ENCODE measurements around the gene TMEM141. TPM values are rescaled to one million over a fixed set of nuclear protein-coding genes. Genes with fewer than 3 reads are reported as not detected.

The TMEM141 gene
- total RNA-seq, 1 donor from 2014 or later = 19.9 TPM

DNA sequence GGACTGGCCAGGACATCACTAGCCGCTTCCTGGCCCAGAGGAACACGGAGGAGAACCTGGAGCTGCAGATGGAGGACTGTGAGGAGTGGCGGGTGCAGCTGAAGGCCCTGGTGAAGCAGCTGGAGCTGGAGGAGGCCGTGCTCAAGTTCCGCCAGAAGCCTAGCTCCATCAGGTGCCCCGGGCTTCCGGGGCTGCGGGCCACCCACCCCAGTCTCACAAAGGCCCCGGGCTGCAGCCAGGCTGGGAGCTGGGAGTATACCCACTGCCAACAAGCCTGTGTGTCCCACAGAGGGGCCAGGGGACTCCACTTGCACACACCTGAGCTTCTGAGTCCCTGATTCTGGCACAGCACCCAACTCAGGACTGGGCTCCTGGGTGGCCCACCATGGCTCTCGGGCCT, 14.9 kb downstream of the TMEM141 start:
- H3K36me3 ChIP-seq = peaks cover 3% of the 10 kb centered on the region
- no peak overlapping the region for H3K27ac ChIP-seq
- H3K4me2 ChIP-seq = no peak overlapping the region
- peaks cover 15% of the 10 kb centered on the region for H3K36me3 Mint-ChIP-seq
- H3K4me1 Mint-ChIP-seq = peaks cover 40% of the 10 kb centered on the region
- H3K79me2 ChIP-seq (ENCODE audit: low read depth) = peaks cover 32% of the 10 kb centered on the region
- peaks cover 16% of the 10 kb centered on the region for H3K27me3 Mint-ChIP-seq (ENCODE audit: insufficient read depth, low read depth)
- no peak overlapping the region for H3K27ac Mint-ChIP-seq
- no peak for DNase-seq (ENCODE audit: low spot score)
- no peak overlapping the region for H3K9ac ChIP-seq
- peaks cover 5% of the 10 kb centered on the region for H3K27me3 ChIP-seq
- no peak overlapping the region for H3K4me3 ChIP-seq
- no peak for TF ChIP-seq EZH2 (IDR thresholded peaks at IDR 0.05)
- H3K4me1 ChIP-seq = peaks cover 29% of the 10 kb centered on the region
- H3K9me3 Mint-ChIP-seq = peaks cover 2% of the 10 kb centered on the region
- no peaks in the 10 kb centered on the region for H3K9me3 ChIP-seq (ENCODE audit: low read depth)
- peaks cover 11% of the 10 kb centered on the region for H3F3A ChIP-seq (ENCODE audit: low read depth)
- no peak overlapping the region for H2AFZ ChIP-seq (replicated peaks)
- H4K20me1 ChIP-seq (ENCODE audit: low read depth) = peaks cover 27% of the 10 kb centered on the region
- H3K4me3 Mint-ChIP-seq = peak overlapping the region; percentile 91

DNA sequence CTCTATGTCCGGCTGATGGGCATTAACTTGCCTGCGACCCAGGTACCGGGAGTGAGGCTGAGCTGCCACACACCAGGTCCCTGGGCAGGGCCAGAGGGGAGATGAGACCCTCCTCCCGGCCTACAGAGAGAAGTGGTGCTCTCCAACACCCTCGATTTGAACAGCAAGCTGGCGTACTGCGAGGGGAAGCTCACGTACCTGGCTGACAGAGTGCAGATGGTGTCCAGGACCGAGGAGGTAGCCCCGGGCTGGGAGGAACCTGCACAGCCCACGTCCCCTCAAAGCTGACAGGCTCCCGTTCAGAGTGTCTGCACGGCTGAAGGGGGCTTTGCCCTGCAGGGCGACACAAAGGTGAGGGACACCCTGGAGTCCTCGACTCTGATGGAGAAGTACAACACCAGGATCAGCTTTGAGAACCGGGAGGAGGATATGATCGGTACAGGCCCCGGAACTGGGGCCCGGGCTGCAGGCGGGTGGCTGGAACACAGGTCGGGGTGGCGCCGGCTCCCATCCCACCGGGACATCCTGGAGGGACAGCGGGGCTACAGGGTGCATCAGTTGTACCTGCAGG, 15.6 kb downstream of the TMEM141 start:
- Mint-ChIP-seq H3K4me1 (peaks cover 37% of the 10 kb centered on the region), H3K36me3 (peaks cover 16% of the 10 kb centered on the region), H3K9me3 (peaks cover 2% of the 10 kb centered on the region), H3K27ac (no peak overlapping the region), H3K27me3 (ENCODE audit: insufficient read depth, low read depth) (peaks cover 13% of the 10 kb centered on the region), H3K4me3 (peak overlapping the region; percentile 91)
- Histone ChIP-seq H3K27me3 (peaks cover 5% of the 10 kb centered on the region), H3K79me2 (ENCODE audit: low read depth) (peaks cover 38% of the 10 kb centered on the region), H3K9ac (no peak overlapping the region), H3K36me3 (peaks cover 3% of the 10 kb centered on the region), H4K20me1 (ENCODE audit: low read depth) (peaks cover 33% of the 10 kb centered on the region), H3K27ac (no peak overlapping the region), H3F3A (ENCODE audit: low read depth) (peaks cover 5% of the 10 kb centered on the region), H2AFZ (replicated peaks) (no peak overlapping the region), H3K9me3 (ENCODE audit: low read depth) (no peaks in the 10 kb centered on the region), H3K4me1 (peaks cover 25% of the 10 kb centered on the region), H3K4me2 (peak overlapping the region; percentile 92), H3K4me3 (peak overlapping the region; percentile 100)
- no peak for TF ChIP-seq EZH2phosphoT487 (IDR thresholded peaks at IDR 0.05)
- TF ChIP-seq, protein P1, sequence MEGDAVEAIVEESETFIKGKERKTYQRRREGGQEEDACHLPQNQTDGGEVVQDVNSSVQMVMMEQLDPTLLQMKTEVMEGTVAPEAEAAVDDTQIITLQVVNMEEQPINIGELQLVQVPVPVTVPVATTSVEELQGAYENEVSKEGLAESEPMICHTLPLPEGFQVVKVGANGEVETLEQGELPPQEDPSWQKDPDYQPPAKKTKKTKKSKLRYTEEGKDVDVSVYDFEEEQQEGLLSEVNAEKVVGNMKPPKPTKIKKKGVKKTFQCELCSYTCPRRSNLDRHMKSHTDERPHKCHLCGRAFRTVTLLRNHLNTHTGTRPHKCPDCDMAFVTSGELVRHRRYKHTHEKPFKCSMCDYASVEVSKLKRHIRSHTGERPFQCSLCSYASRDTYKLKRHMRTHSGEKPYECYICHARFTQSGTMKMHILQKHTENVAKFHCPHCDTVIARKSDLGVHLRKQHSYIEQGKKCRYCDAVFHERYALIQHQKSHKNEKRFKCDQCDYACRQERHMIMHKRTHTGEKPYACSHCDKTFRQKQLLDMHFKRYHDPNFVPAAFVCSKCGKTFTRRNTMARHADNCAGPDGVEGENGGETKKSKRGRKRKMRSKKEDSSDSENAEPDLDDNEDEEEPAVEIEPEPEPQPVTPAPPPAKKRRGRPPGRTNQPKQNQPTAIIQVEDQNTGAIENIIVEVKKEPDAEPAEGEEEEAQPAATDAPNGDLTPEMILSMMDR (IDR thresholded peaks at IDR 0.05) = no peak
- DNase-seq (ENCODE audit: low spot score) = no peak

DNA sequence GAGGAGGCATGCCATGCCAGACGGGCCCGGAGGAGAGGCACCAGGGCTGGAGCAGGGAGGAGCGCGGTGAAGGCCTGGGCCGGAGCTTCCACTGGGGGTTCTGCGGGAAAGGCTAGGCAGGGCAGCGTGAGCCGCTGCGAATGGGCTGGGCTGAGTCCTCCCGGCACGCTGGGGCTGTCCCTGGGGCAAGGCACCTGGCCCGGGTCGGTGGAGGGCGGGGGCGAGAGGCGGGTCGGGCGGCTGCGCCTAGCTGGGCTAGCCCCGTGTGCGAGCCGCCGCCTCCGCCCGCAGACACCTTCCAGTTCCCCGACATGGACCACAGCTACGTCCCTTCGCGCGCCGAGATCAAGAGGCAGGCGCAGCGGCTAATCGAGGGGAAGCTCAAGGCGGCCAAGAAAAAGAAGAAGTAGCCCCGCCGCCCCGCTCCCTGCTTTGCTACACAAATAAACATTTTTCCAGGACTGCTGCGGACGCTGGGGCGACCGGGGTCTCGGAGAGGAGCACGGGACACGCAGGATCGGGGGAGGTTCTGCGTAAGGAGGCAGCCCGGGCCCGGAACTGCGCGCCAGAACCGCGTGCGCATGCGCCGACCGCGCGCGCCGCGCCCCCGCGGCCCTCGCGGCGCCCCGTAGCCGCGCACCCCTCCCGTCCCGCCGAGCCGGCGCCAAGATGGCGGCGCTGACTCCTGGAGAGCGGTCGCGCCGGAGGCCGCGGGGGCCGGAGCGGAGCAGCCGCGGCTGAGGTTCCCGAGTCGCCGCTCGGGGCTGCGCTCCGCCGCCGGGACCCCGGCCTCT, 16.3 kb downstream of the TMEM141 start, which contains the start of gene RABL6:
Gene RABL6 (plus strand): TSS at position 668 of the 794 bp plus-strand sequence. CDS start 249 bp downstream, outside the sequence.
- peak within 1 kb of the TSS; percentile 92 for H3K4me2 ChIP-seq
- peak within 1 kb of the TSS; percentile 100 for H3K4me3 ChIP-seq
- H3K79me2 ChIP-seq (ENCODE audit: low read depth) = peaks cover 46% of the 10 kb centered on the region
- peak within 1 kb of the TSS; percentile 61 for H3K27ac ChIP-seq
- Mint-ChIP-seq H3K4me3 (peak within 1 kb of the TSS; percentile 91), H3K27ac (peak within 1 kb of the TSS; percentile 13), H3K9me3 (peaks cover 2% of the 10 kb centered on the region), H3K36me3 (peaks cover 16% of the 10 kb centered on the region), H3K4me1 (peaks cover 32% of the 10 kb centered on the region), H3K27me3 (ENCODE audit: insufficient read depth, low read depth) (peaks cover 6% of the 10 kb centered on the region)
- peaks cover 3% of the 10 kb centered on the region for H3K36me3 ChIP-seq
- no peaks in the 10 kb centered on the region for H3F3A ChIP-seq (ENCODE audit: low read depth)
- peak within 1 kb of the TSS; percentile 83 for H3K9ac ChIP-seq
- no peaks in the 10 kb centered on the region for H3K9me3 ChIP-seq (ENCODE audit: low read depth)
- H2AFZ ChIP-seq (replicated peaks) = peak within 1 kb of the TSS; percentile 94
- no peak for TF ChIP-seq EZH2 (IDR thresholded peaks at IDR 0.05)
- TF ChIP-seq, protein P1 (IDR thresholded peaks at IDR 0.05) = no peak
- TF ChIP-seq EZH2phosphoT487 (IDR thresholded peaks at IDR 0.05) = no peak
- H4K20me1 ChIP-seq (ENCODE audit: low read depth) = peaks cover 39% of the 10 kb centered on the region
- peaks cover 25% of the 10 kb centered on the region for H3K4me1 ChIP-seq
- DNase-seq (ENCODE audit: low spot score) = peak; percentile 92
- no peaks in the 10 kb centered on the region for H3K27me3 ChIP-seq
